Mesodermal cell (in vitro differentiated cells): ENCODE results near the gene FTCD.

Experiments used
- H3K27ac ChIP-seq: 2 replicates; pipeline ENCODE4 v1.7.0; 2013; ENCODE audit warnings: mild to moderate bottlenecking, low read depth, low read length, moderate library complexity; ENCODE audit not compliant: severe bottlenecking
- H3K36me3 ChIP-seq: 2 replicates; pipeline ENCODE4 v1.7.1; 2013; ENCODE audit warnings: mild to moderate bottlenecking, low read length, moderate library complexity; ENCODE audit not compliant: control insufficient read depth, insufficient read depth
- H3K4me1 ChIP-seq: one replicate; pipeline ENCODE4 v1.7.1; 2013; ENCODE audit warnings: mild to moderate bottlenecking, low read length; ENCODE audit not compliant: insufficient read depth, control insufficient read depth, poor library complexity, severe bottlenecking
- H3K4me3 ChIP-seq: 2 replicates; pipeline ENCODE4 v1.7.0; 2013; ENCODE audit warnings: low read length, control low read depth, mild to moderate bottlenecking; ENCODE audit not compliant: insufficient read depth, poor library complexity, severe bottlenecking; ENCODE audit errors: extremely low read depth
- H3K9me3 ChIP-seq: 2 replicates; pipeline ENCODE4 v1.7.1; 2013; ENCODE audit warnings: mild to moderate bottlenecking, low read length, moderate library complexity; ENCODE audit not compliant: control insufficient read depth
- WGBS, 2 experiments: methylation state at CpG; one replicate each; pipeline ENCODE4 v1.1.5; 2013; ENCODE audit warnings: missing lambda C conversion rate in 2 of 2; ENCODE audit not compliant: insufficient coverage in 2 of 2; 5-methylcytosine and 5-hydroxymethylcytosine counted together

FTCD gene

DNA sequence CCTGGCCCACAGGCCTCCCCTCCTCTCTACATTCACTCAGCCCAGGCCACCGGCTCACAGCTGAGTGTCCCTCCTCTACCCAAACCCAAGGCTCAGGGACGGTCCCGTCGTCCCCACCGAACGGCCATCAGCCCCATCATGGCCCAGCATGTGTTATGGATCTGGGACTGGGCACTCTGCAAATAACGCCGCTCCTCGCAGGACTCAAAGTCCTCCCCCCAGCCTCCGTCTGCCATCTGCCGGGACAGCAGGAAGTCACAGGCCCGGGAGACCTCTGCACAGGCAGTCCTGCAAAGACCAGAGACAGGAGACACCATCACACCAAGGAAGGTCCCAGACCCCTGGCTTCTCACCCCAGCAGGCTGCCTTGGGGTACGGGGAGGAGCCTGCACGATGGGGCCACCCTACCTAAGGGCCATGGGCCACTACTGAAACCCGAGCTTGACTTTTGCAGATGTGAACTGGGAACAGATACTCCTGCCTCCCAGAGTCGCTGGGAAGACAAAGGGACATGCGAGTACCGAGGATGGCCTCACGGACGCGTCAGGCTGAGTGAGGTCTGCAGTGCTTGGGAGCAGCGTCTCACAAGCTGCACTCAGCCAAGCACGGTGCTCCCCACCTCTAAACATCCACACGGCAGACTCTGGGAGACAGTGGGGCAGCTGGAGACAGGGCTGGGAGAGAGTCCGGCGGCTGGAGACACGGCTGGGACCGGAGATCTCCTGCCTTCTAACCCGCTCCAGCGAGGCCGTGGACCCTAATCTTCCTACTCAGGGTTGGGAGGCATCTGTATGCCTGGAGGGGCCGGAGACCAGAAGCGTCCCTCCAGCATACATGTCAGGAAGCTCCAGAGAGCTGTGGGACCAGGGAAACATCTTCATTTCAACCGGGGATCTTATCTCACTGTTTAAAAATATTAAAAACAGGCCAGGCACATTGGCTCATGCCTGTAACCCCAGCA, 39.3 kb upstream of the FTCD start:
- H3K4me3 ChIP-seq = no peak overlapping the region
- no peaks in the 10 kb centered on the region for H3K9me3 ChIP-seq
- WGBS, 2 experiments = 94 to 95% methylated on average over 23 to 34 of the region's 34 CpGs
- H3K27ac ChIP-seq = peak overlapping the region; percentile 10
- peaks cover 24% of the 10 kb centered on the region for H3K4me1 ChIP-seq
- H3K36me3 ChIP-seq = peaks cover 89% of the 10 kb centered on the region

DNA sequence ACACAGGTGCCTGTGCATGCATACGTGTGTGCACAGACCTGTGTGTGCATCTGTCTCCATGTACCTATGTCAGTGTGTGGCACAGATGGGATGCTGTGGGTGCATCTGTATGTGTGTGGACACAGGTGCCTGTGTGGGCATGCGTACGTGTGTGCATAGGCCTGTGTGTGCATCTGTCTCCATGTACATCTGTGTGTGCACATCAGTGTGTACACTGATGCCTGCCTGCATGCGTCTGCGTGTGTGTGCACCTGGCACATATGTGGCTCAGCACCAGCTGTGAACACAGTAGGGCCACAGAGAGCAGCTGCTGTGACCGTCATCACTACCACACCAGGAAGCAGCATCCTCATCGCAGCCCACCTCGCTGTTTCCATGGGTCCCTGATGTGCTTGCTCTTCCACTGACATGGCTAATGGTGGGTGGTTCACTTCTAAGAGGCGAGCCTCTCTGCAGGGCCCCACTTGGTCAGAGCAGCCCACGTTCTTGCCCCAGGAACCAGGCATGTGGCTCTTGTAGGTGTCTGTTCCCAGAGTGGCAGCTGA, 38.5 kb upstream of the FTCD start:
- peaks cover 32% of the 10 kb centered on the region for H3K4me1 ChIP-seq
- peaks cover 87% of the 10 kb centered on the region for H3K36me3 ChIP-seq
- H3K4me3 ChIP-seq = no peak overlapping the region
- H3K27ac ChIP-seq = no peak overlapping the region
- WGBS, 2 experiments = 98 to 99% methylated on average over 8 to 9 of the region's 10 CpGs
- no peaks in the 10 kb centered on the region for H3K9me3 ChIP-seq

DNA sequence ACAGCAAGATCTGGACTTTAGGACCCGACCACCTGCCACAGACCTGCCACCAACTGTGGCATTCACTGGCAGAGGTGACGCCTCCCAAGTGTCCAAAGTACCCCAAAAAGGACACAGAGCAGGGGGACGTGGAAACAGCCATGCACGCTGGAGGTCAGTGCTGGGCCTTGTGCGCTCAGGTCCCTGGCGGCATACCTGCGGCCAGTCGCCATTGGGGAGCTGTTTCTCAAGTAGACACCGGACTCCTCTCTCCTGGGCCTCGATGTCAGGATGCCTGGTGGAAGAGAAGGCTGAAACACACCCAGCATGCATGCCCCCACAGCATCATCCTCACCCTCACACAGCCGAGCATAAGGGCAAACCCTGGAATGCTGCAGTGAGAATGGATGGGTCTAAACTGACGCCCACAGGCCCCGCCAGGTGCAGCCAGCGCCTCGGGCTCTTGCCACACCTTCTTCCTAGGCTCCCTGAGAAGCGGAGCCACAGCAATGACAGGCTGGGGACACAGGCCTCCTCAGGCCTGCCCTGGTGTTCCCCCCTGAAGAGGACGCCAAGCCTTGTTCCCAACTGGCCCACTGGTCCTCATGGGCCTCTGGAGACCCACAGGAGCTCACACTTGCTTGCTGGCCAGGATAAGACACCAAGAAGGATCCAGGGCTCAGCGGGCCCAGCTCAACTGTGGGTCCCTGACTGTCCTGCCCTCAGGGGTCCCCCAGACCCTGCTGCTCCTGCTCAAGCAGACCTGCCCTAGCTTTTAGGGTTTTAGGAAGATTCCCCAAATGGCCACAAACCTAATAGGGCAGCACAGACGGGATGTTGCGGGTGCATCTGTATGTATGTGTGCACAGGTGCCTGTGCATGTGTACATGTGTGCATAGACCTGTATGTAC, 36.6 kb upstream of the FTCD start:
- H3K4me1 ChIP-seq = peaks cover 42% of the 10 kb centered on the region
- H3K27ac ChIP-seq = no peak overlapping the region
- no peaks in the 10 kb centered on the region for H3K9me3 ChIP-seq
- 98% methylated on average over 14 to 17 of the region's 20 CpGs for WGBS, 2 experiments
- peaks cover 84% of the 10 kb centered on the region for H3K36me3 ChIP-seq
- H3K4me3 ChIP-seq = no peak overlapping the region

DNA sequence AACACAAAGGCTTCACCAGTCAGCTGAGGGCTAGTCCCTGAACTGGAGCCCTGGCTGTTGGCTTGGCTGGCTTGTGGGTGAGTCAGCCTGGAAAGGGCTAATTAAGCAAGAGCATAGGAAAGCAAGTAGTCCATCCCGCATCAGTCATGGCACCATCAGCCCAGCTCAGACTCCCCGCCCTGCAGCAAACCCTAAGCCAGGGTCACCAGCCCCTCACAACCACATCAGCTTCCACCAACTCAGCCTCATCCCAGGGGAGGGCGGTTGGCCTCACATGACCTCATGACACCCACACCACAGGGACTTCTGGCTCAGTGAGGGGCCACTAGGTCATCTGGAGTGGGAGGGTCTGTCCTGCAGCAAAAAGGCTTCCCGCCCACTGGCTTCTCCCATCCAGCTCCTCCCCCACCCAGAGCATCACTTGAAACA, 35.9 kb upstream of the FTCD start:
- peak overlapping the region; percentile 41 for H3K27ac ChIP-seq
- H3K4me3 ChIP-seq = no peak overlapping the region
- H3K4me1 ChIP-seq = peaks cover 42% of the 10 kb centered on the region
- peaks cover 77% of the 10 kb centered on the region for H3K36me3 ChIP-seq
- WGBS, 2 experiments = 90 to 100% methylated on average over 1 to 2 of the region's 4 CpGs
- H3K9me3 ChIP-seq = no peaks in the 10 kb centered on the region

DNA sequence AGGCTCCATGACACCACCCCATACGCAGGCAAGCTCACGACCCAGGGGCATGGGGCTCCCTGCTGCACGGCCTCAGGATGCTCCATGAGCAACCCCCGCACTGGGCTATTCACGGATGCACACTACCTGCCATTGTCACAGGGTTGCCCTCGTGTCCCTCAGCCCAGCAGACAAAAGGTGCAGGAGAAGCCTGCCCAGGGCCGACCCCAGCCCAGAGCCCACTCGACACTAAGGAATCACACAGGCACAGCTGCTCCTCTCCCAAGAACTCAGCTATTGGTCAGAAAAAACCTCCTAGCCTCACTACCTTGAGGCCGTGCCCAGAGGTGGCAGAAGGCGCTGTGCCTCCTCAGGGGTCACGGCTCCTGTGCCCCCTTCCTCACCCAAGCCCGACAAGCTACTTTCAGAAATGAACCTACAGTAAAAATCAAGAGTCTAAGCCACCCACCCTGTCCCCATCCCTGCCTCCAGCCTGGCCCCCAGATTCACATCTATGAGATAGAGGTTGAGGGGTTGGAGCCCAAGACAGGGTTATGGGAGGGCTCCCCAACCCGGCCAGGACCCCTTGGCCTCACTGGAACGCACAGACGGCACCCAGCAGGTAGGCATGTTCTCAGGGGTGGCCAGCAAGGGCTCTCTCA, 35.2 kb upstream of the FTCD start:
- Histone ChIP-seq H3K4me1 (peaks cover 42% of the 10 kb centered on the region), H3K4me3 (no peak overlapping the region), H3K27ac (peak overlapping the region; percentile 41), H3K9me3 (no peaks in the 10 kb centered on the region), H3K36me3 (peaks cover 71% of the 10 kb centered on the region)
- 88 to 91% methylated on average over 10 to 15 of the region's 15 CpGs for WGBS, 2 experiments

DNA sequence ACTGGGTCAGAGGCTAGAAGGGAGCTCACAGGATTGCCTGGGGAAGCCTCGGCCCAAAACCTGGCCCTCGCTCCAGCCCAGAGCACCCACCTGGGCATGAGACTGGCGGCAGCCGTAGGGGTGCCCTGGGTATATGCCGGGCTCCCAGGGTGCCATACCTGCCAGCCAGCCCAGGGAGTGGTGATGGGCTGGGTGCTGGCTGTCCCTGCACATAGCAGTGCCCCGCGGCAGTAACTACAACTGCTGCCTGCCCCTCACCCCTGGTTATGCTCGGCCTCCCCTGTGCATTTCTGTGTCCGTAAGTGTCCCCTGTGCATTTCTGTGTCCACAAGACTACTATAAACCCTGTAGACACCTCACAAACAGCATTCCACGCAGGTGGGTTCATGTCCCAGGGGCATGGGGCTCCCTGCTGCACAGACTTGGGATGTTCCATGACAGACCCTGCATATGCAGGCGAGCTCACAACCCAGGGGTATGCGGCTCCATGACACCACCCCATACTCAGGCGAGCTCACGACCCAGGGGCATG, 34.6 kb upstream of the FTCD start:
- H3K27ac ChIP-seq = no peak overlapping the region
- H3K36me3 ChIP-seq = peaks cover 65% of the 10 kb centered on the region
- H3K4me1 ChIP-seq = peaks cover 42% of the 10 kb centered on the region
- 98% methylated on average over 12 to 14 of the region's 14 CpGs for WGBS, 2 experiments
- no peaks in the 10 kb centered on the region for H3K9me3 ChIP-seq
- H3K4me3 ChIP-seq = no peak overlapping the region

DNA sequence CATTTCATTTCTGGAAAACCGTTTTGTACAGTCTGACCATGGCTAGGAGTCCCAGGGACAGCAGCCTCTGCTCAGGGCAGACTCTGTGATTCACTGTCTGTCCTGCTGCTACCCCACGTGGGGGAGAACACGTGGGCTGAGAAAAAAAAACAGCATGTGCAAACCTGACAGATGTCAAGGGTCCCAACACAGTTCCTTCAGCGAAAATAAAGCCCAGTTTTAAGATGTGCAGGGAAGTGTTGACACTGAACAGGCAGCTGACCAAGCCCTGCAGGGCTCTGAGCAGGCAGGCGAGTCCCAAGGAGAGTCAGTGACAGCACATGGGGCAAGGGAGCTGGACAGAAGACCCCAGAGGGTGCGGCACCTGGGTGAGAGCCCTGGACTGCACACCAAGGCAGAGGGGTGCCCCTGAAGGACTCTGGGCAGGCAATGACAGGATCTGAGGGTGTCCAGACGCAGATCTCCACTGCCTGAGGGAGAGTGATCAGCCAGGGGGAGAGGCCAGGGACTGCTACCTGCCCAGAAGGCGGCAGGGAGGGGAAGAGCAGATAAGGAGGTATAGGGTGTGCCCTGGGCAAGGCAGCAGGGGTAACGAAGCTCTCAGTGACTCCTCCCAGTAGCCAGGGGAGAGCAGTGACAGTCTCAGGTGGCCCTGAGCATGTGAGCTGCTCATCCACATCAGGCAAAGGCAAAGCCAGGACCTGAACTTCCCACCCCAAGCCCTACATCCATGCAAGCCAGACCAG, 34.0 kb upstream of the FTCD start:
- WGBS, 2 experiments = 86 to 89% methylated on average over 9 of the region's 9 CpGs
- no peak overlapping the region for H3K4me3 ChIP-seq
- H3K4me1 ChIP-seq = peaks cover 44% of the 10 kb centered on the region
- H3K9me3 ChIP-seq = no peaks in the 10 kb centered on the region
- H3K36me3 ChIP-seq = peaks cover 59% of the 10 kb centered on the region
- H3K27ac ChIP-seq = peak overlapping the region; percentile 86

DNA sequence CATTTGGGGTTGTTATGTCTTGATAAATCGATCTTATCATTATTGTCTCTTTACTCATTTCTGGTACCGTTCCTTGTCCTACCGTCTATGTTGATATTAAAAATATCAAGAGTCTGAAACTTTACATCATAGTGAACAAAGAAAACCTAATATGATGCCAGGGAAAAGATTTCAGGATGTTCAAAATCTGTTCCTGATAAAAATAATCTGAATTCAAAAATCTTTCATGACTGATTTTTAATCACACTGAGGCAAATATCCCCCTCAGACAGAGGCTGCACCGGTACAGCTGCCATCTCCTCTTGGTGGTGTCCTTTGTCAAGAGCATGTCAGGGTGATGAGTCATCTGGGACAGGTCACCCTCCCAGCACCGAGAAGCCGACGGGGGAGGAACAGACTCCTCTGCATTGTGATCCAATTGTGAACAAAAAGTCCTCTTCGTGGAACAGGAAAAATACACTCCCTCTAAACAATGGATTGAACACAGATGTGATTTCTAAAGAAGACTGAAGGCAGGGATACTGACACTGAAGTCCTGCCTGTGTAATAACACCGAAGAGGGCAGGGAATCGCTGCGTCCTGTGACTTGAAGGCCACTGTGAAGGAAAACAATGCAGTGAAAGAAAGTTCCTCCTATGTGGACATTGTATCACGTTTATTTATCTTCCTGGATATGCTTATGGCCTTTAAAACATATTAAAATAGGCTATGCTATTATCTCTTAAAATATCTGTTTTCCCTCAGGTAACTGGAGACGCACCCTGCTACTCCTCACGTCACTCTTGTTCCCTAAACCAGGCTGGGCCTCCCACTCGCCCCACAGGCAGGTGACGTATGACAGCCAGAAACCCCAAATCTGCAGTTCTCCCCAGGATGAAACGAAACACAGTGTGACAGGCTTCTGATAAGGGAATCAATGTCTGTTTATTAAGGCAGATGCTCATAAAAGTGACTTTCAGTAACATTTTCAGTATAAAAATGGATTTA, 33.1 kb upstream of the FTCD start:
- Histone ChIP-seq H3K9me3 (no peaks in the 10 kb centered on the region), H3K4me3 (no peak overlapping the region), H3K4me1 (peaks cover 44% of the 10 kb centered on the region), H3K27ac (peak overlapping the region; percentile 86), H3K36me3 (peaks cover 50% of the 10 kb centered on the region)
- WGBS, 2 experiments = 61 to 69% methylated on average over 7 to 11 of the region's 17 CpGs

DNA sequence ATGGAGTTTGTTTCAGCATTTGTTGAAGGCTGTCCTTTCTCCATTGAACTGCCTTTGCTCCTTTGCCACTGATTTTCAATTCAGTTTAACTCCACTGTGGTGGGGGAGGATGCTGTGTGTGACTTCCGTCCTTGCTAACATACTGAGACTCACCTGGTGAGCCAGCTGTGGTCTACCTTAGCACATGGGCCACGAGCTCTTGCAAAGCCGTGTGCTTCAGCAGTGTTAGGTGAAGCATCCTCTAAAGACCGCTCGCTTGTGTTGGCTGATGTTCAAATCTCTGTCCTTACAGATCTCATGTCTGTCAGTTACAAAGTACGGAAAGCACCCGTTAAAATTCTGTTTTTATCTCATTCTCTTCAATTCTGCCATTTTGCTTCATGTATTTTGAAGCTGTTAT, 32.4 kb upstream of the FTCD start:
- WGBS, 2 experiments = 94 to 99% methylated on average over 5 to 7 of the region's 7 CpGs
- Histone ChIP-seq H3K36me3 (peaks cover 49% of the 10 kb centered on the region), H3K4me1 (peaks cover 44% of the 10 kb centered on the region), H3K27ac (peak overlapping the region; percentile 86), H3K4me3 (no peak overlapping the region), H3K9me3 (no peaks in the 10 kb centered on the region)
